Hematopoietic multipotent progenitor cell treated with erythropoietin and hydrocortisone succinate and interleukin-3 and kit ligand, for 6 days (in vitro differentiated cells): ENCODE data around the gene HPS4.
A peak's percentile ranks its signal among the peaks of the same experiment; 100 is the strongest.

Experiments used
- DNase-seq: peaks from one replicate; pipeline ENCODE4 v3.0.0-alpha.2; 2015

Gene HPS4

GRCh38 chr22:26463688-26464087 lies 19.9 kb downstream of the HPS4 start:
- no peak for DNase-seq

DNA sequence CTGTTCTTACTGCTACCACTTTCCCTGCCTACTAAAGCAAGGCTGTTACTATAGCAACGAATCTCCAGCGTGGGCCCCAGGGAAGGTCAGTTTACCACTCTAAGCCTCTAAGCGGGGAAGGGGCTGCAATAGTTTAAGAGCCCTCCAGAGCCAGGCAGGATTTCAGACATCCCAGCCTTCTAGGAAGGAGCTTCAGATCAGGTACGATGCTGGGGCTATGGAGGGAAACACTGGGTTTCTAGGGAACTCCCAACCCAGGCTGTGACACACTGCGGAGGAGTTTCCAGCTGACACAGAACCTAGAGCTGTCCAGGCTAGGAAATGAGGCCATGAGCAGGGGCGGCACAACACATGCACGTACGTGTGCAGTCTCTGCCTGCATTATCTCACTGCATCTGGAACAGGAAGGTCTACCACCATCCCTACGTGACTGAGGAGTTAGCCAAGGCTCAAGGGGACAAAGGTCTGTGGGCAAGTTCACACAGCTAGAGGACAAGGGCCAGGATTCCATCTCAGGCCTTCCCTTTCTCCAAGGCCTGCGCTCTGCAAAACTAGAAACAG lies 20.4 kb downstream of the HPS4 start:
- no peak for DNase-seq

- DNase-seq, result no peak
These were observed 20.9 kb downstream of the HPS4 start for GRCh38 chr22:26462641-26463040.

DNA sequence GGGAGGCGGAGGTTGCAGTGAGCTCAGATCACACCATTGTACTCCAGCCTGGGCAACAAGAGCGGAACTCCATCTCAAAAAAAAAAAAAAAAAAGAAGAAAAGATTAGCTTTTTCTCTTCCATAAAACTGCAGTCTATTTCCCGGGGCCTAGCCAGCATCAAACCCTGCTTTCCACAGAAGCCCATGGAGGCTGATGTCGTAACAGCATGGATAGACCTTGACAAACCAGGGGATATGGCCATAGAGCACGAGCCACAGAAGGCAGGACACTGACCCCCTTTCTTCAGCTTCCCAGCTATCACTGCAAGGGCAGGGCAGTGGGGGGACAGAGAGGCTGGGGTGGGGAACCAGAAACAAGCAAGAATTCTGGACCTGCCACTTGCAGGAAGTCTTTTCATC lies 21.5 kb downstream of the HPS4 start:
- DNase-seq, result no peak

DNA sequence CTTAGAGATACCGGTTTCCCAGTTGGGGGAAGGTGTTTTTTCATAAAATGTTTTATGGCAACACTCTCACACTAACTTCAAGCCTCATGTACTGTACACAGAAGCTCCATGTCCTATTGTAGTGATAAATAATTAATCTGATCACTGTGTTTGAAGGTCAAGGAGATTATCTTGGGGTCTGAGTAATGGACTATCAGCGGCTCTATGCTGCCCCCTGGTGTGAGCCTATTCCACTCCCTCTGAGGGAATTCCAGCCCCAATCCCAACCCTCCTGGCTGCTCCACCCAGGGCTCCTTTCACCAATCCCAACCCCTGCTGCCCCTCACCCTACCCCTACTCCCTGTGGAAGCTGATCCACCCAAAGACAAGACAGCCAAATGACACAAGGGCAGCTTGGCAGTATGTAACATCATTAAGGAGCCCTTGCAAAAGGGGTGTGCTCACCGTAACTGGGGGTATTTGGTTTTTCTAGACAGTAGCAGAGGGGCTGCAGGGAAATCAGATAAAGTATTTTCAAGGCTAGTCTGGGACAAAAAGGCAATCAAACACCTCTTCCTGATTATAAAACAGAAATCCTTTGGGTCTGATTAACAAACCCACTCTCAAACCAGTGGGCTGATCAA lies 22.3 kb downstream of the HPS4 start:
- peak; percentile 73 for DNase-seq

- DNase-seq, result no peak
These were observed 23.4 kb downstream of the HPS4 start for GRCh38 chr22:26460202-26460601.

DNA sequence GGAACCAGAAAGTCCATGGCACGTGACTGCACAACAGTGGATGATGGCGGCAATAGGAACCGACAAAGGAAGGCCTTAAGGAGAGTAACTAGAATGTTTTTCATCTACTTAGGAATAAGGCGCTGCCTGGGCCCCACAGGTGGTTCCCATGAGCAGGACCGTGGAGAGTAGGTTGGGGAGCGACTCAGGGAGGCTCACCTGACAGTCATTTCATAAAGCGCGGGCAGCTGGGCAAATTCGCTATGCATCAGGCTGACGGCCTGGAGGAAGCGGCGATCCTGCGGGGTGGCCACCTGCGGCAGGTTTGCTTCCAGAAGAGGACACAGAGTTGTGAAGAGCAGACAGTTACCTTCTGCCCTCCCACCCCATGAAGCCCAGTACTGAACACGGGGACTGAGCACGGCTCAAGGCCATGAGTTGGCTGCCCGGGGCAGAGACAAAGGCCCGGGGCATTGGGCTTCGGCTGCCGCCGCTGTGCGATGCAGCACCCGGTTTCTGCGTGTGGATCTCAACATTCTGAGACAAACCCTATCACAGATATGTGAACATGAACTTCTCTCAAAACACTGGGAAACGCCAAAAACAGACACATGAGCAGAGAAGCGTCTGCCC lies 25.8 kb downstream of the HPS4 start:
- no peak for DNase-seq

- no peak for DNase-seq
These were observed 29.6 kb downstream of the HPS4 start for GRCh38 chr22:26453812-26454500.

DNA sequence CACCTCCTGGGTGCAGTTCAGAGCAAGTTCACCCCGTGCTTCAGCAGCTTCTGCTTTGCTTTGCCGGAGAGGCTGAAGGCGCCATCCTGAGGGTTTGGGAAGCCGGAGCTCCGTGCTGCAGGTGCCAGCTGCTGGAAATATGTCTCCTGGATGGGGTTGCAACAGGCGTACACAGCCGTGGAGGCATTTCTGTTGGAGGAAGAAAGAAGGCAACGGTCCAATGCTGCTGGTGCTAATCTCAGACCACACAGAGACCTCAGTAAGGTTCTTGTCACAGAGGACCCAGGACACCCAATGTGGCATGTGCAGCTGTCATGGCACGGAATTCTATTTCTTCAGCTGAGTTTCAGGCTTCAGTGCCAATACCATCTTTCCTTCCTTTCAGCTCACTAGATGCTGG lies 30.4 kb downstream of the HPS4 start:
- no peak for DNase-seq

- DNase-seq, result no peak
These were observed 31.2 kb downstream of the HPS4 start for GRCh38 chr22:26452236-26453016.

- DNase-seq, result no peak
These were observed 33.0 kb downstream of the HPS4 start for GRCh38 chr22:26450453-26451185.

DNA sequence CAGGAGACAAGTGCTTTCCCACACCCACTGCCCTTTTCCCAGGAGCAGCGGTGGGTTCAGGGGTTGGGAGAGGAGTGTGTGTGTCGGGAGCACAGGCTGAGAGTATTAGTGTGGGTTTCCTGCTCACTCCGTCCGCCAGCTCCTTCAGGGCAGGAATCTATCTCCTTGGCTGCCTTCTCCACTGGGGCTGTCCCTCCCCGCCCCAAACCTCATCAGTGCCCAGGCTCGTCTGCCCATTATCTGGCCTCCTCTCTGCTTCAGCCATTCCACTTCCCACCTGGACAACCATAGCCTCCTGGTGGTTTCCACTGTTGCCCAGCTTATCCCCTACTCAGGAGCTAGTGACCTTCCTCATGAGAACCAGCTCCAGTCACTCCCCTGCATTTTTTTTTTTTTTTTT lies 34.6 kb downstream of the HPS4 start:
- no peak for DNase-seq

- DNase-seq, result no peak
These were observed 35.2 kb downstream of the HPS4 start for GRCh38 chr22:26448334-26448733.

DNA sequence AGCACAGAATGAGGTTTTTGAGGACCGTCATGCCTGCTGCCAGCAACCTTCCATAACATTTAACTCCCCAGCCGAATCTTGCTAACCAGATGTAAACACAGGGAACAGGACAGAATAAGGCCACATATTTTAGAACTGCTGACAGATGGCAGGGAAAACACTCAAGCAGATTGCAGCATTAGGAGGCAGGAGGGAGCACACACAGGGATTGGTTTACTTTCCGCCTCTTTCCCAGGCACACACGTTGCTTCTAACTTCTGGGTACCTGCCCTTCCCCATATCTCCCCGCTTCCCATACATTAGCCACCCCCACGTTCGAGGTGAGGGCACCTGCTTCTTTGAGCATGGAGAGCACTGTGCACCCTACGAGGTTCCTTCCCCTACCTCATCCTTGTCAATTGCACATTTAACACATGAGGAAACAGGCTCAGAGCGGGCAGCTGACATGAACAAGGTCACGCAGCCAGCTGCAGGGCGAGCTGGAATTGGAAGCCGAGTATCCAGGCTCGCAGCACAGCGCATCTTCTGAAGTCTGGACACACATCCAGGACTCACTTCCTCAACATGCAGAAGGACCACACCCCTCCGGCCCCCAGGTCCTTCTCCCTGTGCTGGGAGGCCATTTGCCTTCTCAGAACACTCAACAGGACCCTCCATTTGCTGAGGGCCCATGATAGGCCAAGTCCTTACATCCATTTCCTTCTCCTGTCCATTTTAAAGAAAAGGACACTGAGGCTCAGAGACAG lies 35.8 kb downstream of the HPS4 start:
- no peak for DNase-seq

DNA sequence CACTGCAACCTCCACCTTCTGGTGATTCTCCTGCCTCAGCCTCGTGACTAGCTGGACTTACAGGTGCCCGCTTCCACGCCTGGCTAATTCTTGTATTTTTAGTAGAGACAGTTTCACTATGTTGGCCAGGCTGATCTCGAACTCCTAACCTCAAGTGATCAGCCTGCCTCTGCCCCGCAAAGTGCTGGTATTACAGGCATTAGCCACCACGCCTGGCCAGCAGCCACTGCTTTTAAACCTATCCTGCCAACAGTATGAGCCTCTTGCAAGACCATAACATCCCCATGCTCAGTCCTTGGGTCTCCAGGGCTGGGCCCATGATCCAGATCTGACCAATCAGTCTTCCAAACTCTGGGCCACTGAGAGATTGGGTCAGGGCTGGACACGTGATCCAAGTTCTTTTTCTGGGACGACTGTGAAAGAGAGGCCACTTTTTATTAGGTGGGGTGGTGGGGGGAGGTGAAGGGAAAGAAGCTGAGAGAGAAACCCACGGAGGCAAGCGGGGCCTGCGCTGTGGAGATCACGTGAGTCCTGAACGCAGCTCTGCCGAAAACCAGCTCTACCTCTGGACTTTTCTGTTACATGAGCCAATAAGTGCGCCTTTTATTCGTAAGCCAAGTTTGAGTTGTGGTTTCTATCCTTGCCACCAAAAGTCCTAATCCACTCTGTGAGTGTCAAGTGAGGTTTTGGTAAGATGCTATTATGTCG lies 36.6 kb downstream of the HPS4 start:
- no peak for DNase-seq

DNA sequence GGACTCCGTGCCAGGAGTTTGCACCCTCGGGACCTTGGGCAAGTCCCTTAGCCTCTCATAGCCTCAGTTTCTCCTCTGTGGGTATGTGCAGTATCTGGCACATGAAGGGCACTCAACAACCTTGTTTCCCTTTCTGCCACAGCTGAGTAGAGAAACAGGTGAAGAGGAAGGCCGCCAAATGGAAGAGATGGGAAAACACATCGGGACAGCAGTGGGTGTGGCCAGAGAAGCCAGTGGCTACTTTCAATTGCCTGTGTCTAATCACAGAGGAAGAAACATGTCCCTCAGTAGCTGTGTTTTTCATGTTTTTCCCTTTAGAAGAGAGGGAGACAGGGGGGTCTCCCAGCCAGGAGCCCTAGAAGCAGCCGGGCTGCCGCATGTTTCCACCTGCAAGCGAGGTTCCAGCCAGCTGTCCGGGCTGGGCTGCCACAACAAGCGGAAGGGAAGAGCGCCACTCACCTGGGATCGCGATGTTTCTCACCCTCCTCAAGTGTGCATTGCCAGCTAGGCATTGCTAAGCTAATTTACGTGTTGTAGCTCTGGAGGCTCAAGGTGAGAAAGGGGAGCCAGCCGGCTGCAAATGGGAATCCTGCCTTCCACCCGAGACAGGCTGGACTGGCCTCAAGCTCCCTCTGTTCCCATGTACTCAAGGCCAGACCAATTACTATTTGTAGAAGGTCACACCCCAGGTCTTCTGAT lies 37.9 kb downstream of the HPS4 start:
- no peak for DNase-seq

- DNase-seq, result no peak
These were observed 38.8 kb downstream of the HPS4 start for GRCh38 chr22:26444777-26445176.

GRCh38 chr22:26443901-26444690 lies 39.5 kb downstream of the HPS4 start:
- no peak for DNase-seq

- no peak for DNase-seq
These were observed 41.4 kb downstream of the HPS4 start for GRCh38 chr22:26442086-26442756.
